NB4 (cell line): Measurements from ENCODE around the gene TSPAN17.

Experiments
- CTCF ChIP-seq: IDR thresholded peaks from one replicate; pipeline ENCODE4 v1.5.1; 2012; ENCODE audit warnings: low read depth, low read length
- MAX ChIP-seq: IDR thresholded peaks from 2 replicates; pipeline ENCODE4 v1.6.1; 2011; ENCODE audit warnings: low read depth, low read length
- MYC ChIP-seq: IDR thresholded peaks from 2 replicates; pipeline ENCODE4 v1.6.1; 2011; ENCODE audit warnings: low read depth, low read length
- POLR2A ChIP-seq: IDR thresholded peaks from 2 replicates; pipeline ENCODE4 v1.6.1; 2011; ENCODE audit warnings: mild to moderate bottlenecking; ENCODE audit not compliant: insufficient read length; ENCODE audit errors: extremely low read depth

- TF ChIP-seq CTCF (no peak), MAX (no peak), POLR2A (no peak), MYC (no peak)
These were observed 45.7 kb downstream of the TSPAN17 start for GRCh38 chr5:176692839-176693476.
